HEK293 (cell line): ENCODE measurements around the gene IQSEC1.
A peak's percentile ranks its signal among the peaks of the same experiment; 100 is the strongest.

Source experiments
- KLF10 ChIP-seq: fragments of 450-650 bp; IDR thresholded peaks from 2 replicates; pipeline ENCODE4 v1.5.1; 2018; ENCODE audit warnings: missing biosample characterization, mild to moderate bottlenecking, missing genetic modification characterization
- REPIN1 ChIP-seq: fragments of 450-650 bp; formaldehyde crosslinking; IDR thresholded peaks from 2 replicates; pipeline ENCODE4 v1.5.1; 2017; ENCODE audit warnings: missing biosample characterization, missing genetic modification characterization, low read depth
- ZNF133 ChIP-seq: fragments of 450-650 bp; formaldehyde crosslinking; IDR thresholded peaks from 2 replicates; pipeline ENCODE4 v1.5.1; 2016; ENCODE audit warnings: missing biosample characterization, missing genetic modification characterization
- ZNF274 ChIP-seq, 2 experiments: fragments of 200-500 bp in 1 of 2; fragments of 450-650 bp in 1 of 2; sonication (Bioruptor generic) in 1 of 2; formaldehyde crosslinking in 1 of 2; IDR thresholded peaks; 2 replicates each; pipeline versions ENCODE4 v1.5.1 to v1.6.1; 2014 to 2016; ENCODE audit warnings: borderline replicate concordance in 1 of 2, inconsistent platforms in 1 of 2, low read length in 1 of 2, missing biosample characterization in 1 of 2, missing genetic modification characterization in 1 of 2
- ZNF37A ChIP-seq: fragments of 450-650 bp; IDR thresholded peaks from 2 replicates; pipeline ENCODE4 v1.5.1; 2018; ENCODE audit warnings: missing biosample characterization, missing genetic modification characterization
- ZNF747 ChIP-seq: fragments of 450-650 bp; formaldehyde crosslinking; IDR thresholded peaks from 2 replicates; pipeline ENCODE4 v1.5.1; 2016; ENCODE audit warnings: missing biosample characterization, missing genetic modification characterization
- TF ChIP-seq, protein P1 (sequence below): fragments of 450-650 bp; formaldehyde crosslinking; IDR thresholded peaks from 2 replicates; pipeline ENCODE4 v1.5.1; 2016; ENCODE audit warnings: missing biosample characterization, missing genetic modification characterization
- TF ChIP-seq, protein P2 (sequence below): fragments of 450-650 bp; formaldehyde crosslinking; IDR thresholded peaks from 2 replicates; pipeline ENCODE4 v1.5.1; 2016; ENCODE audit warnings: missing biosample characterization, missing genetic modification characterization
- TF ChIP-seq, protein P3 (sequence below): fragments of 450-650 bp; formaldehyde crosslinking; conservative IDR thresholded peaks from 2 replicates; pipeline ENCODE4 v1.5.1; 2016; ENCODE audit warnings: low read depth, missing biosample characterization, missing genetic modification characterization
- TF ChIP-seq, protein P4 (sequence below): fragments of 450-650 bp; formaldehyde crosslinking; IDR thresholded peaks from 2 replicates; pipeline ENCODE4 v1.5.1; 2016; ENCODE audit warnings: missing biosample characterization, missing genetic modification characterization, low read depth

DNA sequence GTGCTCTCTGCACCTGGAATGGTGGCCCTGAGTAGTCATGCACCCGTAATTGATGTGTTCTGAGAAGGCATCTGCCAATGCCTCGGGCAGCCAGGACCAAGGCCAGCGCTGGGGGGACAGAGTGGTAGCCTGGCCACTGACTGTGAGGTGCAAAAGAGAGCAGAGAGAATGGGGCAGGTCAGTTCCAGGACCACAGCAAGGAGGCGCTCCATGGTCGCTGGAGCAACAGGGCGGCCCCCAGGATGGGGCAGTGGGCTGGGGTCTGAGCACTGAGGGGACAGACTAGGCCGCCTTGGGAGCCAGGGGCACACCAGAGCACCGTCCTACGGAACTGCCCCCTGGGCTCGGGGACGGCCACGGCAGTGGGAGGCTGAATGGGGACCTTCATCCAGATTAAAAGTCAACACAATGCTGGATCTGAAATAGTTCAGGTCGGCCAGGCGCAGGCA is 48.3 kb upstream of the IQSEC1 start:
- TF ChIP-seq, protein P1, sequence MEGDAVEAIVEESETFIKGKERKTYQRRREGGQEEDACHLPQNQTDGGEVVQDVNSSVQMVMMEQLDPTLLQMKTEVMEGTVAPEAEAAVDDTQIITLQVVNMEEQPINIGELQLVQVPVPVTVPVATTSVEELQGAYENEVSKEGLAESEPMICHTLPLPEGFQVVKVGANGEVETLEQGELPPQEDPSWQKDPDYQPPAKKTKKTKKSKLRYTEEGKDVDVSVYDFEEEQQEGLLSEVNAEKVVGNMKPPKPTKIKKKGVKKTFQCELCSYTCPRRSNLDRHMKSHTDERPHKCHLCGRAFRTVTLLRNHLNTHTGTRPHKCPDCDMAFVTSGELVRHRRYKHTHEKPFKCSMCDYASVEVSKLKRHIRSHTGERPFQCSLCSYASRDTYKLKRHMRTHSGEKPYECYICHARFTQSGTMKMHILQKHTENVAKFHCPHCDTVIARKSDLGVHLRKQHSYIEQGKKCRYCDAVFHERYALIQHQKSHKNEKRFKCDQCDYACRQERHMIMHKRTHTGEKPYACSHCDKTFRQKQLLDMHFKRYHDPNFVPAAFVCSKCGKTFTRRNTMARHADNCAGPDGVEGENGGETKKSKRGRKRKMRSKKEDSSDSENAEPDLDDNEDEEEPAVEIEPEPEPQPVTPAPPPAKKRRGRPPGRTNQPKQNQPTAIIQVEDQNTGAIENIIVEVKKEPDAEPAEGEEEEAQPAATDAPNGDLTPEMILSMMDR: no peak
- no peak for TF ChIP-seq ZNF274 (IDR thresholded peaks at IDR 0.05; ENCODE audit: low read length)
- TF ChIP-seq ZNF274 (tag by site-specific recombination; IDR thresholded peaks at IDR 0.05; ENCODE audit: borderline replicate concordance): no peak
- no peak for TF ChIP-seq KLF10
- TF ChIP-seq ZNF747 (tag by site-specific recombination): no peak
- no peak for TF ChIP-seq ZNF133
- TF ChIP-seq ZNF37A: no peak
- no peak for TF ChIP-seq REPIN1 (tag by site-specific recombination)
- TF ChIP-seq, protein P2, sequence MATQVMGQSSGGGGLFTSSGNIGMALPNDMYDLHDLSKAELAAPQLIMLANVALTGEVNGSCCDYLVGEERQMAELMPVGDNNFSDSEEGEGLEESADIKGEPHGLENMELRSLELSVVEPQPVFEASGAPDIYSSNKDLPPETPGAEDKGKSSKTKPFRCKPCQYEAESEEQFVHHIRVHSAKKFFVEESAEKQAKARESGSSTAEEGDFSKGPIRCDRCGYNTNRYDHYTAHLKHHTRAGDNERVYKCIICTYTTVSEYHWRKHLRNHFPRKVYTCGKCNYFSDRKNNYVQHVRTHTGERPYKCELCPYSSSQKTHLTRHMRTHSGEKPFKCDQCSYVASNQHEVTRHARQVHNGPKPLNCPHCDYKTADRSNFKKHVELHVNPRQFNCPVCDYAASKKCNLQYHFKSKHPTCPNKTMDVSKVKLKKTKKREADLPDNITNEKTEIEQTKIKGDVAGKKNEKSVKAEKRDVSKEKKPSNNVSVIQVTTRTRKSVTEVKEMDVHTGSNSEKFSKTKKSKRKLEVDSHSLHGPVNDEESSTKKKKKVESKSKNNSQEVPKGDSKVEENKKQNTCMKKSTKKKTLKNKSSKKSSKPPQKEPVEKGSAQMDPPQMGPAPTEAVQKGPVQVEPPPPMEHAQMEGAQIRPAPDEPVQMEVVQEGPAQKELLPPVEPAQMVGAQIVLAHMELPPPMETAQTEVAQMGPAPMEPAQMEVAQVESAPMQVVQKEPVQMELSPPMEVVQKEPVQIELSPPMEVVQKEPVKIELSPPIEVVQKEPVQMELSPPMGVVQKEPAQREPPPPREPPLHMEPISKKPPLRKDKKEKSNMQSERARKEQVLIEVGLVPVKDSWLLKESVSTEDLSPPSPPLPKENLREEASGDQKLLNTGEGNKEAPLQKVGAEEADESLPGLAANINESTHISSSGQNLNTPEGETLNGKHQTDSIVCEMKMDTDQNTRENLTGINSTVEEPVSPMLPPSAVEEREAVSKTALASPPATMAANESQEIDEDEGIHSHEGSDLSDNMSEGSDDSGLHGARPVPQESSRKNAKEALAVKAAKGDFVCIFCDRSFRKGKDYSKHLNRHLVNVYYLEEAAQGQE (tag by site-specific recombination): peak; percentile 94
- TF ChIP-seq, protein P3, sequence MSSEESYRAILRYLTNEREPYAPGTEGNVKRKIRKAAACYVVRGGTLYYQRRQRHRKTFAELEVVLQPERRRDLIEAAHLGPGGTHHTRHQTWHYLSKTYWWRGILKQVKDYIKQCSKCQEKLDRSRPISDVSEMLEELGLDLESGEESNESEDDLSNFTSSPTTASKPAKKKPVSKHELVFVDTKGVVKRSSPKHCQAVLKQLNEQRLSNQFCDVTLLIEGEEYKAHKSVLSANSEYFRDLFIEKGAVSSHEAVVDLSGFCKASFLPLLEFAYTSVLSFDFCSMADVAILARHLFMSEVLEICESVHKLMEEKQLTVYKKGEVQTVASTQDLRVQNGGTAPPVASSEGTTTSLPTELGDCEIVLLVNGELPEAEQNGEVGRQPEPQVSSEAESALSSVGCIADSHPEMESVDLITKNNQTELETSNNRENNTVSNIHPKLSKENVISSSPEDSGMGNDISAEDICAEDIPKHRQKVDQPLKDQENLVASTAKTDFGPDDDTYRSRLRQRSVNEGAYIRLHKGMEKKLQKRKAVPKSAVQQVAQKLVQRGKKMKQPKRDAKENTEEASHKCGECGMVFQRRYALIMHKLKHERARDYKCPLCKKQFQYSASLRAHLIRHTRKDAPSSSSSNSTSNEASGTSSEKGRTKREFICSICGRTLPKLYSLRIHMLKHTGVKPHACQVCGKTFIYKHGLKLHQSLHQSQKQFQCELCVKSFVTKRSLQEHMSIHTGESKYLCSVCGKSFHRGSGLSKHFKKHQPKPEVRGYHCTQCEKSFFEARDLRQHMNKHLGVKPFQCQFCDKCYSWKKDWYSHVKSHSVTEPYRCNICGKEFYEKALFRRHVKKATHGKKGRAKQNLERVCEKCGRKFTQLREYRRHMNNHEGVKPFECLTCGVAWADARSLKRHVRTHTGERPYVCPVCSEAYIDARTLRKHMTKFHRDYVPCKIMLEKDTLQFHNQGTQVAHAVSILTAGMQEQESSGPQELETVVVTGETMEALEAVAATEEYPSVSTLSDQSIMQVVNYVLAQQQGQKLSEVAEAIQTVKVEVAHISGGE (tag by site-specific recombination): no peak
- TF ChIP-seq, protein P4, sequence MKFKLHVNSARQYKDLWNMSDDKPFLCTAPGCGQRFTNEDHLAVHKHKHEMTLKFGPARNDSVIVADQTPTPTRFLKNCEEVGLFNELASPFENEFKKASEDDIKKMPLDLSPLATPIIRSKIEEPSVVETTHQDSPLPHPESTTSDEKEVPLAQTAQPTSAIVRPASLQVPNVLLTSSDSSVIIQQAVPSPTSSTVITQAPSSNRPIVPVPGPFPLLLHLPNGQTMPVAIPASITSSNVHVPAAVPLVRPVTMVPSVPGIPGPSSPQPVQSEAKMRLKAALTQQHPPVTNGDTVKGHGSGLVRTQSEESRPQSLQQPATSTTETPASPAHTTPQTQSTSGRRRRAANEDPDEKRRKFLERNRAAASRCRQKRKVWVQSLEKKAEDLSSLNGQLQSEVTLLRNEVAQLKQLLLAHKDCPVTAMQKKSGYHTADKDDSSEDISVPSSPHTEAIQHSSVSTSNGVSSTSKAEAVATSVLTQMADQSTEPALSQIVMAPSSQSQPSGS (tag by site-specific recombination): no peak
